ENCODE measurements around the gene TBC1D2B.

TBC1D2B gene

GRCh38 chr15:78077053-78077870, at the start of gene TBC1D2B:
TSS of gene TBC1D2B (minus strand) at chr15:78077711. CDS start at chr15:78077652, 59 bp downstream.
- no peak for TF ChIP-seq JUND (IDR thresholded peaks at IDR 0.05; ENCODE audit: low read depth)
- in situ Hi-C loops (cut with HindIII; ENCODE audit: low pct_unique_long_range_greater_than_20kb, low sequenced_read_pairs), result no loop called here
- peak; percentile 33 to 42 for DNase-seq (ENCODE audit: low read depth in 1 of 2, low spot score in 1 of 2)

GRCh38 chr15:78125267-78125666, 47.8 kb upstream of the TBC1D2B start:
- TF ChIP-seq JUND (IDR thresholded peaks at IDR 0.05; ENCODE audit: low read depth), result no peak
- in situ Hi-C loops (cut with HindIII; ENCODE audit: low pct_unique_long_range_greater_than_20kb, low sequenced_read_pairs), result no loop called here
- no peak for DNase-seq (ENCODE audit: low read depth in 1 of 2, low spot score in 1 of 2)

GRCh38 chr15:78120523-78120922, 43.0 kb upstream of the TBC1D2B start:
- TF ChIP-seq JUND (IDR thresholded peaks at IDR 0.05; ENCODE audit: low read depth), result no peak
- DNase-seq (ENCODE audit: low read depth in 1 of 2, low spot score in 1 of 2), result no peak
- in situ Hi-C loops (cut with HindIII; ENCODE audit: low pct_unique_long_range_greater_than_20kb, low sequenced_read_pairs), result no loop called here

GRCh38 chr15:78112551-78112950, 35.0 kb upstream of the TBC1D2B start:
- in situ Hi-C loops (cut with HindIII; ENCODE audit: low pct_unique_long_range_greater_than_20kb, low sequenced_read_pairs), result no loop called here
- DNase-seq (ENCODE audit: low read depth in 1 of 2, low spot score in 1 of 2), result no peak
- TF ChIP-seq JUND (IDR thresholded peaks at IDR 0.05; ENCODE audit: low read depth), result no peak

GRCh38 chr15:78111788-78112187, 34.3 kb upstream of the TBC1D2B start:
- no peak for DNase-seq (ENCODE audit: low read depth in 1 of 2, low spot score in 1 of 2)
- TF ChIP-seq JUND (IDR thresholded peaks at IDR 0.05; ENCODE audit: low read depth), result no peak
- in situ Hi-C loops (cut with HindIII; ENCODE audit: low pct_unique_long_range_greater_than_20kb, low sequenced_read_pairs), result no loop called here

- in situ Hi-C loops (cut with HindIII; ENCODE audit: low pct_unique_long_range_greater_than_20kb, low sequenced_read_pairs), result no loop called here
- no peak for DNase-seq (ENCODE audit: low read depth in 1 of 2, low spot score in 1 of 2)
- no peak for TF ChIP-seq JUND (IDR thresholded peaks at IDR 0.05; ENCODE audit: low read depth)
Observed at GRCh38 chr15:78110916-78111475, 33.5 kb upstream of the TBC1D2B start.

- in situ Hi-C loops (cut with HindIII; ENCODE audit: low pct_unique_long_range_greater_than_20kb, low sequenced_read_pairs), result no loop called here
- no peak for DNase-seq (ENCODE audit: low read depth in 1 of 2, low spot score in 1 of 2)
Observed at GRCh38 chr15:78110096-78110495, 32.6 kb upstream of the TBC1D2B start.

GRCh38 chr15:78109156-78109555, 31.6 kb upstream of the TBC1D2B start:
- TF ChIP-seq JUND (IDR thresholded peaks at IDR 0.05; ENCODE audit: low read depth), result no peak
- in situ Hi-C loops (cut with HindIII; ENCODE audit: low pct_unique_long_range_greater_than_20kb, low sequenced_read_pairs), result no loop called here
- DNase-seq (ENCODE audit: low read depth in 1 of 2, low spot score in 1 of 2), result no peak

More at GRCh38 chr15:78110096-78110495, 32.6 kb upstream of the TBC1D2B start:
- no peak for TF ChIP-seq JUND (IDR thresholded peaks at IDR 0.05; ENCODE audit: low read depth)

GRCh38 chr15:78108300-78109084, 31.0 kb upstream of the TBC1D2B start:
- DNase-seq (ENCODE audit: low read depth in 1 of 2, low spot score in 1 of 2), result peak; percentile 83 to 92
- TF ChIP-seq JUND (IDR thresholded peaks at IDR 0.05; ENCODE audit: low read depth), result no peak
- in situ Hi-C loops (cut with HindIII; ENCODE audit: low pct_unique_long_range_greater_than_20kb, low sequenced_read_pairs), result no loop called here

- DNase-seq (ENCODE audit: low read depth in 1 of 2, low spot score in 1 of 2), result no peak
- in situ Hi-C loops (cut with HindIII; ENCODE audit: low pct_unique_long_range_greater_than_20kb, low sequenced_read_pairs), result no loop called here
- no peak for TF ChIP-seq JUND (IDR thresholded peaks at IDR 0.05; ENCODE audit: low read depth)
Observed at GRCh38 chr15:78107471-78107870, 30.0 kb upstream of the TBC1D2B start.

- TF ChIP-seq JUND (IDR thresholded peaks at IDR 0.05; ENCODE audit: low read depth), result no peak
- no peak for DNase-seq (ENCODE audit: low read depth in 1 of 2, low spot score in 1 of 2)
- in situ Hi-C loops (cut with HindIII; ENCODE audit: low pct_unique_long_range_greater_than_20kb, low sequenced_read_pairs), result no loop called here
Observed at GRCh38 chr15:78105476-78106241, 28.1 kb upstream of the TBC1D2B start.

Data from T47D (cell line).